MG63 (cell line): ENCODE data around the gene ZDHHC22. TPM values are rescaled to one million over a fixed set of nuclear protein-coding genes. Genes with fewer than 3 reads are reported as not detected.

Source experiments
- DNase-seq: peaks from one replicate; pipeline ENCODE4 v3.0.0-alpha.2; 2020
- H3K27me3 ChIP-seq: fragments of 250-450 bp; sonication (Bioruptor Pico); 2 replicates; pipeline ENCODE4 v1.5.1; 2020; ENCODE audit warnings: mild to moderate bottlenecking, moderate library complexity
- H3K36me3 ChIP-seq: fragments of 250-450 bp; sonication (Bioruptor Pico); 2 replicates; pipeline ENCODE4 v1.5.1; 2020; ENCODE audit warnings: mild to moderate bottlenecking, moderate library complexity
- H3K4me3 ChIP-seq: fragments of 250-450 bp; sonication (Bioruptor Pico); 2 replicates; pipeline ENCODE4 v1.5.1; 2020; ENCODE audit warnings: mild to moderate bottlenecking, moderate library complexity
- H3K9me3 ChIP-seq: fragments of 250-450 bp; sonication (Bioruptor Pico); 2 replicates; pipeline ENCODE4 v1.5.1; 2020; ENCODE audit warnings: mild to moderate bottlenecking, moderate library complexity
- total RNA-seq: library from RNA; depleted of rRNA; stranded (reverse); fragments of >200 nt; shearing (Covaris generic); gene quantifications from 2 replicates; pipeline ENCODE4 v1.2.3, GENCODE V29; 2014; ENCODE audit warnings: low replicate concordance

The ZDHHC22 gene
- total RNA-seq, 1 experiment from 2014 or later = not detected

DNA sequence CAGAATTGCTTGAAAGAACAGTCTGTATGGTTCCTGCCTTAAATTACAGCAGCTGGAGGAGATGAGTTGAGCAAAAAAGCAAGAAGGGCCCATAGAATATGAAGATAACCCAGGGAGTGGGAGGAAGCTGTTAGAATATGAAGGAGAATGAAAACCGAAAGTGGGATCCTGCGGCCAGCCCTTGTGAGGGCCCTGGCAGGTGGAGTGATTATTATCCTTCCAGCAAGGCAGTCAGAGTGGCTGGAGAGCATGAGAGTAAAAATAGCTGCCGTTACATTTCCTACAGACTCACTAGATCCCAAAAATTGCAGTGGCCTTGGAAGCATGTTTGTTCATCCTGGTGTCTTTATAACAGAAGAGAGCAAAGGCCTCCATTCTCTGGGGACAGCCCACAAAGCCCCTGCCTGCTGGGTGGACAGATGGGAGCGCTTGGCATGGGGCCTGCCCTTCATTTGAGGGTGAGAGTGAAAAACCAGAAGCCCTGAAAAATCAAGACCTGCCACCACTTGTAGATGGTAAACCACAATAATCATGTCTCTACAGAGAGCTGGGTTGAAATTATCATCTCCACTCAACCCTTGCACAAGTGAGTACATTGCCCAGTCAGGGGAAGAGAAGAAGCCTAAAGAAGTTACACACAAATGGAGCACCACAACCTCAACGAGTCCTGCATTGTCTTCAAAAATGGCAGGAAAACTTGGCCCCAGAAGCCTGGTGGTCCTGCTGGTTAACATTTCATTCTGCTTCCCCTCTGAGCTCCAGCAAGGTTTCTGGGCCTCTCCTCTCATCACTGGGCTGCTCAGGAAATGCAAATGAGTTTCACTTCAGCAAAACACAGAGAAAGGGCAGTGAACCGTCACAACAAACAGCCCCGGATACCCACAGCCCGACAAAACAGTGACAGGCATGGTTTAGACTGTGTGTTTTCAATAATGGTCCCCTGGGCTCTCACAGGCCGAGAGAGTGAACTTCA lies 20.5 kb downstream of the ZDHHC22 start:
- Histone ChIP-seq H3K36me3 (no peaks in the 10 kb centered on the region; the same call in 1 of the 2 replicates), H3K9me3 (no peaks in the 10 kb centered on the region), H3K27me3 (no peaks in the 10 kb centered on the region), H3K4me3 (no peak overlapping the region)
- no peak for DNase-seq

DNA sequence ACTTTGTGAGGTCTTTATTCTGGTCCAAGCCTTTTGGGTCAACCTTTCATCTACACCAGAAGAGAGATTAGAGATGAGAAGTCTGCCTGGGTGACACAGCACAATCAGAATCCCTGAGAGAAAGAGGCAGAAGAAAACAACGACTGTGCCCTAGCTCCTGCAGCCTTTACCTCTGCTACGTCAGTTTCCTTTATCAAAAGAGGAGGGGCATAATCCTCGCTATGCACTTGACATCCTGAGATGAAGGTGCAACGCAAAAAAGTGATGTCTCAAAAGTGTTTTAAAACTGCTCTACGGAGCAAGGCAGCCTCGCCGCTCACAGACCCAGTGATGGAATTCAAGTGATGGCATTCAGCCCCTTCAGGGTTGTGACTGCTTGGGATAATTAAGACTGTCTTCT lies 21.7 kb downstream of the ZDHHC22 start:
- Histone ChIP-seq H3K4me3 (no peak overlapping the region), H3K27me3 (no peaks in the 10 kb centered on the region), H3K36me3 (no peaks in the 10 kb centered on the region; the same call in 1 of the 2 replicates), H3K9me3 (no peaks in the 10 kb centered on the region)
- DNase-seq = no peak

DNA sequence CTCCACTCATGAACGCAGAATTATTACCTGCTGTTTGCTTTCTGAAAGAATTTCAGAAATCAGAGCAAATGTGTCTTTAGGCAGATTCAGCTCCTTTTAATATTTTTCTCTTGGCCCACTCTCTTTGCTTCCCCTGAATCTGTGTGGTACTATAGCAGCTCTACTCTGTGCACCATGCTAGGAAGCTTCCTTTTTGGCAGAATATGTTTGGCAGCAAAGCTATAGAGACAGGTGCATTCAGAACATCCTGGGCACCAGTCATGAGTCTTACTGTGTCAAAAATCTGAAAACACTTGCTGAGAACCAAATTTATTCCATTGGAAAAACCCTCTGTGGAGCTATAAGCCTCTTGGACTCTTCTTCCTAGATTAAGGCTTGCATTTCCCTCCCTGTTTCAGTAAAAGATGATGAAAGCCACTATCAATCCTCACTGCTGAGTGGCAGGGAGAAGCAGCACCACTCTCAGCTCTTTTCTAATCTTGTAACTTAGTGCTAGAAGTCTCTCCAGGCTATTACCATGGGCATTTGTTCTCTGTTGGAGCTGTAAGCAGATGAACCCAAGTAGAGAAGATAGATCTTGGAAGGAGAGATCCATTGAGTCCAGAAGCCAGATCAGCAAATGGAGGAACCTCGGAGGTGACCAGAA lies 25.3 kb downstream of the ZDHHC22 start:
- Histone ChIP-seq H3K4me3 (no peak overlapping the region), H3K27me3 (no peaks in the 10 kb centered on the region), H3K9me3 (no peaks in the 10 kb centered on the region), H3K36me3 (peaks cover 4% of the 10 kb centered on the region)
- DNase-seq = no peak

- Histone ChIP-seq H3K36me3 (peaks cover 7% of the 10 kb centered on the region), H3K4me3 (no peak overlapping the region), H3K27me3 (no peaks in the 10 kb centered on the region), H3K9me3 (no peaks in the 10 kb centered on the region)
- no peak for DNase-seq
Measured at GRCh38 chr14:77114609-77115008, 27.0 kb downstream of the ZDHHC22 start.

- DNase-seq = no peak
- H3K36me3 ChIP-seq = peaks cover 12% of the 10 kb centered on the region
- no peak overlapping the region for H3K4me3 ChIP-seq
- no peaks in the 10 kb centered on the region for H3K27me3 ChIP-seq
- H3K9me3 ChIP-seq = no peaks in the 10 kb centered on the region
Measured at GRCh38 chr14:77113644-77114043, 27.9 kb downstream of the ZDHHC22 start.

- Histone ChIP-seq H3K36me3 (peaks cover 22% of the 10 kb centered on the region), H3K27me3 (no peaks in the 10 kb centered on the region), H3K4me3 (no peak overlapping the region), H3K9me3 (no peaks in the 10 kb centered on the region)
- DNase-seq = no peak
Measured at GRCh38 chr14:77111021-77111420, 30.6 kb downstream of the ZDHHC22 start.

- no peak for DNase-seq
- Histone ChIP-seq H3K27me3 (no peaks in the 10 kb centered on the region), H3K9me3 (no peaks in the 10 kb centered on the region), H3K4me3 (no peak overlapping the region), H3K36me3 (peaks cover 22% of the 10 kb centered on the region)
Measured at GRCh38 chr14:77110286-77110685, 31.3 kb downstream of the ZDHHC22 start.

DNA sequence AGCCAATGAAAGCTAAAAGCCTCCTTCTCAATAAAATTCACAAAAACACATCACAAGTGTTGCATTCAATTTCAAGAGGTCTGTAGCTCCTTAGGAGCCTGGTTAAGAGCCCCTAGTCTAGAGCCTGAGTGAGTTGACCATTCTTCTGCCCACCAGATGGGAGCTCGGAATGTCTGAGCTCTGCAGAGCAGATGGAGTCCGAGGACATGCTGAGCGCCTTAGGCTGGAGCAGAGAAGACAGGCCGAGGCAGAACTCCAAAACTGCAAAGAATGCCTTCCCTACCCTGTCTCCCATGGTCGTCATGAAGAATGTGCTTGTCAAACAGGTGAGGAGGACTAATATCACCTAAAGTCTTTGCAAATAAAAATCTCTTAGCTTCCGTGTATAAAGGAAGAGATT lies 31.9 kb downstream of the ZDHHC22 start:
- no peak for DNase-seq
- Histone ChIP-seq H3K4me3 (no peak overlapping the region), H3K36me3 (peaks cover 22% of the 10 kb centered on the region)

GRCh38 chr14:77108753-77109152 lies 32.8 kb downstream of the ZDHHC22 start:
- H3K27me3 ChIP-seq = no peaks in the 10 kb centered on the region

More for the DNA sequence above, 31.9 kb downstream of the ZDHHC22 start:
- no peaks in the 10 kb centered on the region for H3K27me3 ChIP-seq
- H3K9me3 ChIP-seq = no peaks in the 10 kb centered on the region

DNA sequence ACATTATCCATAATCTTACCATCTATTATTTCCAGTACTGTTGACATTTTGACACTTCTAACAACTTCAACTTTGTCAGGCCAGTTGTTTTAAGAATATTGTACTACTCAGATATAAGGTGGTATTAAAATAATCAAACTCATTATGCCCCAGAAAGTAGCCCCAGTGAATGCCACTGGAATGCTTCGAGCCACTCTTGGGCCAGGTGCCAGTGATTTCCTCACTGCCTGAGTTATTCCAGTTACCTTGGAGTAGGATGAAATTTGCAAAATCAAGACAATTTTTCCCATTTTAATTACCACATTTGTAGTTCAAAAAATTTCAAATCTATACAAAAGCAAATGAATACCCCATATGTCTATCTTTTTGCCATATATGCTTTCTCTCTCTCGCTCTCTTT lies 34.4 kb downstream of the ZDHHC22 start:
- Histone ChIP-seq H3K9me3 (no peaks in the 10 kb centered on the region), H3K36me3 (peaks cover 22% of the 10 kb centered on the region), H3K27me3 (no peaks in the 10 kb centered on the region), H3K4me3 (no peak overlapping the region)
- DNase-seq = no peak

More at GRCh38 chr14:77108753-77109152, 32.8 kb downstream of the ZDHHC22 start:
- Histone ChIP-seq H3K9me3 (no peaks in the 10 kb centered on the region), H3K4me3 (no peak overlapping the region), H3K36me3 (peaks cover 22% of the 10 kb centered on the region)
- DNase-seq = no peak

DNA sequence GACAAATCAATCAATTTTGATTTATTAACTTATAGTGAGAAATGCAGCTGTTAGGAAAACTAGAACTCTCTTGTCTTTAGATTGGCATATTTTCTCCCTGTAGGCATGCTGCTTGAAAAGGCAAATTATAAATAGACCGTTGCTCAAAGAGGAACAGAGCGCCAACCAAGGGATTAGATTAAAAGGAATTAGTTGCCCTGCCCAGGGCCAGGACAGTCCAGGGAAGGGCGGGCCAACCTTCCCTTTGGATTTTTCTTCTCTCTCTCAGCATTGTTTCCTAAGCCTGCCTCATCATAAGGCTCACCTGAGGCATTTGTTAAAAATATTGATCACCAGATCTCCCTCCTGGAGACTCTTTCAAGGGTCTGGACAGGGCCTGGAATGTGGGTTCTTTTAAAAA lies 34.9 kb downstream of the ZDHHC22 start:
- DNase-seq = no peak
- H3K27me3 ChIP-seq = no peaks in the 10 kb centered on the region
- H3K9me3 ChIP-seq = no peaks in the 10 kb centered on the region
- H3K4me3 ChIP-seq = no peak overlapping the region
- H3K36me3 ChIP-seq = peaks cover 20% of the 10 kb centered on the region

- no peak for DNase-seq
- no peak overlapping the region for H3K4me3 ChIP-seq
- H3K9me3 ChIP-seq = no peaks in the 10 kb centered on the region
- H3K27me3 ChIP-seq = no peaks in the 10 kb centered on the region
- H3K36me3 ChIP-seq = peaks cover 14% of the 10 kb centered on the region
Measured at GRCh38 chr14:77105145-77105939, 36.2 kb downstream of the ZDHHC22 start.

DNA sequence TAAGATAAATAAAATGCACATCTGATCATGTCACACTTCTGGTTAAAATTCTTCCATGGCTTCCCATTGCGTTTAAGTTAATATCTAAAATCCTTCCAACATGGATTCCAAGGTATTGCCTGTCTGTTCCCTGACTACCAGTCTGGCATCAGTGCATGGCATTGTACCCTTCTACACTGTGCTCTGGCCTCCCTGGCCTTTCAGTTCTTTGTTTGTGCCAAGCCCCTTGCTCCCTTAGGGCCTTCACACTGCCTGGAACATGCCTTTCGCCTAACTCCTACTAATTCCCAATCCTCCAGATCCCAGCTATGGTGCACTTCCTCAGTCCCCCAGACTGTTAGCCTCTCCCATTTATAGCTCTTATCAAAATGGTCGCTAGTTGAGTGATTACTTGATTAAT lies 37.2 kb downstream of the ZDHHC22 start:
- Histone ChIP-seq H3K27me3 (no peaks in the 10 kb centered on the region), H3K4me3 (no peak overlapping the region), H3K9me3 (no peaks in the 10 kb centered on the region), H3K36me3 (peaks cover 14% of the 10 kb centered on the region)
- DNase-seq = no peak

DNA sequence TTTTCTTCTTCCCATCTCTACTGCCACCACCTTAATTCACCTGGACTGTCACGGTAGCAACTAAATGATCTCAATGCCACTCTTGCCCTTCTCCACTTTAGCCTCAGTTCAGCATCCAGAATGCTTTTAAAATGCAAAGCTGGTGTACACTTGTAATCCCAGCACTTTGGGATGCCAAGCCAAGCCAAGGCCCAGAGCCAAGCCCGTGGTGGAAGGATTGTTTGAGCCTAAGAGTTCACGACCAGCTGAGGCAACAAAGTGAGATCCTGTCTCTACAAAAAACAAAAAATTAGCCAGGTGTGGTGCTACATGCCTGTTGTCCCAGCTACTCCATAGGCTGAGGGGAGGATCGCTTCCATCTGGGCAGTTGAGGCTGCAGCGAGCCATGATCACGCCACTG lies 37.6 kb downstream of the ZDHHC22 start:
- peaks cover 11% of the 10 kb centered on the region for H3K36me3 ChIP-seq
- no peaks in the 10 kb centered on the region for H3K9me3 ChIP-seq
- no peak overlapping the region for H3K4me3 ChIP-seq
- DNase-seq = no peak
- H3K27me3 ChIP-seq = no peaks in the 10 kb centered on the region

DNA sequence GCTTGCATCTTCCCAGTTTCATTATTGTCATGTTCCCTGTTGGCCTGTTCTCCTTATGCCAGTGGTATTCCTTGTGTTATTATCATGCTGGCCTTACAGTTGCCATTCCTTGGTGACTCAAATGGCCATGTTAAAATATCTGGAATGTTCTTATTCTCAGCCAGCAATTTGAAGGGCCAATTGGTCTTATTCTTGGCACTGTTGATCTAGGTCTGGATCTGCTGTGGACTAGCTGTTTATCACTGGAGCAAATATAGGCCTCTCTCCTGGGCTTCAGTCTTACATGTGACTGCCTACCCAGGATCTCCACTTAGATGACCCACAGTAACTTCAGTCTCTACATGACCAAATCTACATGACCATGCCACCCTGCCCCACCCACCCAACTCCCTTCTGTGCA lies 38.1 kb downstream of the ZDHHC22 start:
- Histone ChIP-seq H3K27me3 (no peaks in the 10 kb centered on the region), H3K9me3 (no peaks in the 10 kb centered on the region), H3K4me3 (no peak overlapping the region), H3K36me3 (peaks cover 10% of the 10 kb centered on the region)
- DNase-seq = no peak

DNA sequence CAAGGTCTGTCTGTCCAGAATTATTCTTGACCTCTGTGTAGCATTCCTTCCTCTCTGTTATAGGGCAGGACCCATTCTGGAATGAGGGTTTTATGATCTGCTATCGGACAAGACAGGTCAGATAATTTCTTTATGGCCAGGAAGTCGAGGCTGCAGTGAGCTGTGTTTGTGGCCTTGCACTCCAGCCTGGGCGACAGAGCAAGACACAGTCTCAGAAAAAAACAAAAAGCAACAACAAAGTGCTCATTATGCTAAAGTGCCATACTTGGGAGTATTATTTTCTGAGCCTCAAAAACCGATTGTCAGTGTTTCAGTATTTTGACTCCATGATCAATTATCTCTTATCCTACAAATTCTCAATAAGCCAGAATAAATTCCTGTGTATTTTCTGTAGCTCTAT lies 39.4 kb downstream of the ZDHHC22 start:
- no peak for DNase-seq
- no peak overlapping the region for H3K4me3 ChIP-seq
- 0 out of 2 replicates have a peak, but pooled peaks cover 3% of the 10 kb centered on the region for H3K36me3 ChIP-seq
- H3K27me3 ChIP-seq = no peaks in the 10 kb centered on the region
- no peaks in the 10 kb centered on the region for H3K9me3 ChIP-seq

DNA sequence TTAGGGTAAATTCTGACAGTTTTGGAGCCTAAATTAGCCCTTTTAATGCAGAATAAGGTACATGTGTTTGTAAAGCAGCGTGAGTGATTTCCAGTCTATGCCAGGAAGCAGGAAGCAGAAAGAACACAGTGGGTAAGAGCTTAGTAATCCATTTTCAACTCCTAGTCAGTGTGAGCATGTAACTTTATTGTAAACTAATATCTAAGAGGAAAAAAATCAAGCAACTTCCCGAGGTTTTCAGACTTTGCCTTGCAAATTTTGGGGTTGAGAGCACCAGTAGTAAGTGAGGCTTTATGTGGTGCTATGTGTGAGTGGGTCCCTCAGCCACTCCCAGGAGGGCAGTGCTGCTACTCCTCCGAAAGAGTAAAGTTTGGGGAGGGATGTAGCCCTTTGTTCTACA lies 40.6 kb downstream of the ZDHHC22 start:
- Histone ChIP-seq H3K36me3 (no peaks in the 10 kb centered on the region), H3K4me3 (no peak overlapping the region), H3K27me3 (no peaks in the 10 kb centered on the region), H3K9me3 (no peaks in the 10 kb centered on the region)
- DNase-seq = no peak
